ENCODE measurements around the gene MRPS27.

GRCh38 chr5:72208324-72208926 is 111.6 kb downstream of the MRPS27 start:
- TF ChIP-seq, protein P1, sequence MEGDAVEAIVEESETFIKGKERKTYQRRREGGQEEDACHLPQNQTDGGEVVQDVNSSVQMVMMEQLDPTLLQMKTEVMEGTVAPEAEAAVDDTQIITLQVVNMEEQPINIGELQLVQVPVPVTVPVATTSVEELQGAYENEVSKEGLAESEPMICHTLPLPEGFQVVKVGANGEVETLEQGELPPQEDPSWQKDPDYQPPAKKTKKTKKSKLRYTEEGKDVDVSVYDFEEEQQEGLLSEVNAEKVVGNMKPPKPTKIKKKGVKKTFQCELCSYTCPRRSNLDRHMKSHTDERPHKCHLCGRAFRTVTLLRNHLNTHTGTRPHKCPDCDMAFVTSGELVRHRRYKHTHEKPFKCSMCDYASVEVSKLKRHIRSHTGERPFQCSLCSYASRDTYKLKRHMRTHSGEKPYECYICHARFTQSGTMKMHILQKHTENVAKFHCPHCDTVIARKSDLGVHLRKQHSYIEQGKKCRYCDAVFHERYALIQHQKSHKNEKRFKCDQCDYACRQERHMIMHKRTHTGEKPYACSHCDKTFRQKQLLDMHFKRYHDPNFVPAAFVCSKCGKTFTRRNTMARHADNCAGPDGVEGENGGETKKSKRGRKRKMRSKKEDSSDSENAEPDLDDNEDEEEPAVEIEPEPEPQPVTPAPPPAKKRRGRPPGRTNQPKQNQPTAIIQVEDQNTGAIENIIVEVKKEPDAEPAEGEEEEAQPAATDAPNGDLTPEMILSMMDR (IDR thresholded peaks at IDR 0.05), result no peak
- TF ChIP-seq EP300 (IDR thresholded peaks at IDR 0.05; ENCODE audit: low read depth), result no peak

All from transverse colon (tissue), 3 donors.